H54 (cell line): ENCODE results near the gene HSD11B1.

Experiments
- DNase-seq: peaks from one replicate; pipeline ENCODE4 v3.0.0; 2011; ENCODE audit warnings: low spot score, mixed read lengths; ENCODE audit not compliant: insufficient read length
- FAIRE-seq: peaks from 3 replicates; lab custom pipeline; 2011; peaks lifted over from hg19 to GRCh38; lab: Jason Lieb, UNC
- POLR2A ChIP-seq: IDR thresholded peaks from 2 replicates; pipeline ENCODE4 v1.6.1; 2011; ENCODE audit warnings: low read depth, mild to moderate bottlenecking, low read length

Gene HSD11B1

DNA sequence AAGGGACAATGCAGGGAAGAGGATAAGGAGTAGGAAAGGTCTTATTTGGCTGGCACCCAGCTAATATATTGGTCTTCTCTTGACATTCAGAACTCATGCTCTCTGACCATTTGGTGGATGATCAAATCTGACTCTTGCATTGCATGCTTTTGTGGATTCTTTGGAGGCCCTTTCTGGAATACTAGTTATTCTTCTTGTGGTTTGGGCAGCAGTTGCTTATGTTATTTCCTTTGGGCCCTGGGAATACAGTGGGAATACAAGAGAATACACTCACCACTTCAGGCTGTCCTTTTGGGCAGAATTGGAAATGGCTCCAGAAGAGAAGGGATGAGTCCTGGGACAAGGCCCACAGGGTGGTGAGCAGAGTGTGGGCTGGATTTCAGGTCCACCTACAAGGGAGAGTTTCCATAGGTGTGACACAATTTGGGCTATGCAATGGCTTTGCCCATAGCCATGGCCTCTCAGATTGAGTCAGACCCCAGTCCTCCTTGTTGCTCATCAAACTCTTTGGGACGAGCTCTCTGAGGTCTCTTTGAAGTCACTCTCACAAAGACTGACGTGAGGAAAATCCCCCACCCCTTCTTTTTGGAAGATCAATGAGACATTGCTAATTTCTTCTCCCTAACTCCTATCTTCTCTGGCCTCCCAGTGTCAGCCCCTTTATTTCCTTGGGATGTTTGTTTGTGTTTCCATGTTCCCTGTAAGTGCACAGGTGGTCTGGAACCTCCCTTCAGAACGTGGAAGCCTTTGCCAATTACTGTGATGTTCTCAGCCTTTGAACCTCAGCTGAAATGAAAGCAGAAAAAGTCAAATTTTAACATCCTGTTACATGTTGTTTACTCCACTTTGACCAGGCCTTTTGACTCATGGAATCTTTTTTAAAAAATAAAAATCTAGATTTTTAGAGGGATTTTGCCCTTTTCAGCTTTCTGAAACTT is 19.4 kb downstream of the HSD11B1 start:
- no peak for TF ChIP-seq POLR2A
- FAIRE-seq (no peak), DNase-seq (no peak)

- DNase-seq (no peak), FAIRE-seq (no peak)
- no peak for TF ChIP-seq POLR2A
Observed at GRCh38 chr1:209727286-209727685, 22.6 kb downstream of the HSD11B1 start.

DNA sequence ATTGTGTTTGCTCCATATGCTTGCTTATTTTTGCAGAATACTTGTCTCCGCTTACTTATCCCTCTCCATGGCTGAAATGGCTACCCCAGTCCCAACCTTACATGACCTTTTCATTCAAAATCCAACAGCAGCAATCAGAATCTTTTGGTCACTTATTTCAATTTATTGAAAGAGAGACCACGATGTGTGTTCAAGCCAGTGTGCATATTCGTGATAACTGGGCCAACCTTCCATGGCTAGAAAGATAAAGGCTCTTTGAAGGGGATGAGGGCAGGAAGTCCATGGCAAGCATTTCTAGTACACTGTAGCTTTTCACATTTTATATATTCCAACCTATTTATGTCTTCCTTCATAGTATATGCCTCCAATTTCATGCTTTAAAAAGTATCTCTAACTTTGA is 23.1 kb downstream of the HSD11B1 start:
- no peak for FAIRE-seq
- no peak for DNase-seq
- TF ChIP-seq POLR2A, result no peak

GRCh38 chr1:209728466-209728865 is 23.8 kb downstream of the HSD11B1 start:
- TF ChIP-seq POLR2A, result no peak
- FAIRE-seq, result no peak
- no peak for DNase-seq

GRCh38 chr1:209729436-209729835 is 24.8 kb downstream of the HSD11B1 start:
- FAIRE-seq, result no peak
- no peak for TF ChIP-seq POLR2A

DNA sequence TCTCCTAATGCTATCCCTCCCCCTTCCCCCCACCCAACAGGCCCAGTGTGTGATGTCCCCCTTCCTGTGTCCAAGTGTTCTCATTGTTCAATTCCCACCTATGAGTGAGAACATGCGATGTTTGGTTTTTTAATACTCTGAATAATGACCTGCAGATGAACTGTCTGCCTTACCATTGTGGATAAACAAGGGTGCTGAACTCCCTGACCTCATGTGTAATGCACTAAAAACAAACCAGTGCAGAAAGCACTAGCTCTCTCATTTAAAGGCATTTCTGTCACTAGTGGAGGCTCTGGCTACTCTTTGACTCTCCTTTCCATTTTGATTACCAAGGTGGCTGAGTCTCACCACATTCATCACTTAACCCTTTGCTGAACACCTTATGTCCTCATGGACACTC is 28.1 kb downstream of the HSD11B1 start:
- no peak for FAIRE-seq

More at GRCh38 chr1:209729436-209729835, 24.8 kb downstream of the HSD11B1 start:
- no peak for DNase-seq

GRCh38 chr1:209733409-209734192 is 29.0 kb downstream of the HSD11B1 start:
- DNase-seq (no peak), FAIRE-seq (no peak)
- no peak for TF ChIP-seq POLR2A

More for the DNA sequence above, 28.1 kb downstream of the HSD11B1 start:
- DNase-seq, result no peak
- TF ChIP-seq POLR2A, result no peak

GRCh38 chr1:209736490-209737117 is 32.0 kb downstream of the HSD11B1 start:
- TF ChIP-seq POLR2A, result no peak
- DNase-seq (no peak), FAIRE-seq (no peak)

DNA sequence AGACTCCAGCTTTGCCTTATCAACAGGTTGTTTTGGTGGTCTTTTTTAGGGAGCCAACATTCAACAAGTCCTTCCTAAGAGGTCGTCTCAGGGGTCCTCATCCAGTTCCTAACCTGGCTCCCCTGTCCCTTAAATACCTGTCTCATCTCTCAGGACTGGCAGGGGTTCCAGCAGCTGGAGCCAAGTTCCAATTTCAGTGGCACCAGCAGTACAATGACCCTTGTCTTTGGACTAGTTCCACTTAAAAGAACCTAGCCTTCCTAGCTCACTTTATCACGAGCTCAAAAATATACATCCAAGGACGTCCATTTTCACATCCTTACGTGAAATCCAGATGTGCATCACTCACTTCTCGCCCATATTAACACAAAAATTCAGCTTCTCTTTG is 32.5 kb downstream of the HSD11B1 start:
- FAIRE-seq (no peak), DNase-seq (no peak)
- no peak for TF ChIP-seq POLR2A

- FAIRE-seq (no peak), DNase-seq (no peak)
- no peak for TF ChIP-seq POLR2A
Observed at GRCh38 chr1:209738270-209738669, 33.6 kb downstream of the HSD11B1 start.

DNA sequence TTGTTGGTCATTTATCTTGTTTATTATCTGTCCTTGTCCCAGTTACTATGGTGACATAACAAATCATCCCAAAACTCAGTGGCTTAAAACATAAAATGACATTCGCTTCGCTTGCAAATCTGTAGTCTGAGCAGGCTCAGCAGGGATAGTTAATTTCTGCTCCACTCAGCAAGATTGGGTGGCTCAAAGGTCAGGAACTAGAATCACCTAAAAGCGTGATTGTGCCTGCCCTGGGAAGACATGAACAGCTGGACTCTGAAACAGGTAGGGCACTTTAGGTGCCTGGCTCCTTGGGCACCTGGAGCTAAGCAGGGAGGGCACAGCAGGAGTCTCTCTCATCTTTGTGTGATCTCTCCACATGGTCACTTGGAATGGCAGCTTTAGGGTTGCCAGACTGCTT is 36.5 kb downstream of the HSD11B1 start:
- no peak for DNase-seq
- no peak for FAIRE-seq
- no peak for TF ChIP-seq POLR2A

GRCh38 chr1:209741889-209742288 is 37.2 kb downstream of the HSD11B1 start:
- DNase-seq (no peak), FAIRE-seq (no peak)
- TF ChIP-seq POLR2A, result no peak

- no peak for TF ChIP-seq POLR2A
- DNase-seq (no peak), FAIRE-seq (no peak)
Observed at GRCh38 chr1:209742409-209743144, 37.9 kb downstream of the HSD11B1 start.
